SU-DHL-6 (cell line): ENCODE data around the gene PPP1R3A.

ENCODE experiments used
- H2AFZ ChIP-seq: fragments of 200-600 bp; sonication (generic); 2 replicates; pipeline ENCODE4 v1.6.1; 2014; ENCODE audit warnings: low read depth, mild to moderate bottlenecking, moderate library complexity, mixed read lengths, antibody characterized with exemption, low read length; ENCODE audit not compliant: severe bottlenecking
- H3F3A ChIP-seq: fragments of 200-600 bp; shearing (Covaris generic); 2 replicates; pipeline ENCODE4 v1.6.0; 2016; ENCODE audit warnings: antibody characterized with exemption, mild to moderate bottlenecking; ENCODE audit not compliant: insufficient read depth
- H3K27ac ChIP-seq: fragments of 200-600 bp; sonication (generic); 2 replicates; pipeline ENCODE4 v1.5.1; 2016; ENCODE audit warnings: low read depth, mild to moderate bottlenecking, low read length, moderate library complexity, mixed read lengths
- H3K27me3 ChIP-seq: fragments of 200-600 bp; sonication (generic), shearing (Covaris generic); 2 replicates; pipeline ENCODE4 v1.6.0; 2014; ENCODE audit warnings: mild to moderate bottlenecking, low read length
- H3K36me3 ChIP-seq: fragments of 200-600 bp; sonication (generic); 2 replicates; pipeline ENCODE4 v1.6.1; 2014; ENCODE audit warnings: mild to moderate bottlenecking, low read length, mixed read lengths
- H3K4me2 ChIP-seq: fragments of 300-600, 200-600 bp; shearing (Covaris generic), sonication (generic); 2 replicates; pipeline ENCODE4 v1.6.0; 2014; ENCODE audit warnings: low read length, low read depth, mild to moderate bottlenecking; ENCODE audit not compliant: poor library complexity, severe bottlenecking
- H3K4me3 ChIP-seq: fragments of 200-600 bp; sonication (generic); 2 replicates; pipeline ENCODE4 v1.5.1; 2014; ENCODE audit warnings: antibody characterized with exemption, low read length, mild to moderate bottlenecking, mixed read lengths; ENCODE audit not compliant: insufficient read depth, poor library complexity, severe bottlenecking
- H3K79me2 ChIP-seq: fragments of 200-600 bp; sonication (generic); 2 replicates; pipeline ENCODE4 v1.6.1; 2014; ENCODE audit warnings: mild to moderate bottlenecking, low read length, moderate library complexity; ENCODE audit not compliant: insufficient read depth
- H3K9ac ChIP-seq: fragments of 200-600 bp; sonication (generic); 2 replicates; pipeline ENCODE4 v1.7.0; 2014; ENCODE audit warnings: mild to moderate bottlenecking, low read length
- H3K9me2 ChIP-seq: fragments of 200-600 bp; sonication (generic); replicated peaks from 2 replicates; pipeline ENCODE4 v1.6.1; 2014; ENCODE audit warnings: low read length; ENCODE audit not compliant: insufficient read depth
- H3K9me3 ChIP-seq: fragments of 200-600 bp; sonication (generic); 2 replicates; pipeline ENCODE4 v1.6.1; 2014; ENCODE audit warnings: low read length, mixed read lengths; ENCODE audit not compliant: insufficient read depth
- H4K20me1 ChIP-seq: fragments of 200-600 bp; sonication (generic); 2 replicates; pipeline ENCODE4 v1.6.1; 2014; ENCODE audit warnings: low read depth, mild to moderate bottlenecking, antibody characterized with exemption, low read length, moderate library complexity, mixed read lengths
- EZH2phosphoT487 ChIP-seq: fragments of 200-600 bp; sonication (generic), shearing (Covaris generic); conservative IDR thresholded peaks from 2 replicates; pipeline ENCODE4 v1.6.1; 2018; ENCODE audit warnings: mild to moderate bottlenecking, antibody characterized with exemption, low read length, moderate library complexity, mixed read lengths
- TF ChIP-seq, protein P1 (sequence below): fragments of 200-600 bp; sonication (generic); IDR thresholded peaks from one replicate; pipeline ENCODE4 v1.5.1; 2017; ENCODE audit warnings: antibody characterized with exemption, mild to moderate bottlenecking, low read length, moderate library complexity; ENCODE audit not compliant: insufficient read depth, poor library complexity, severe bottlenecking

PPP1R3A gene

DNA sequence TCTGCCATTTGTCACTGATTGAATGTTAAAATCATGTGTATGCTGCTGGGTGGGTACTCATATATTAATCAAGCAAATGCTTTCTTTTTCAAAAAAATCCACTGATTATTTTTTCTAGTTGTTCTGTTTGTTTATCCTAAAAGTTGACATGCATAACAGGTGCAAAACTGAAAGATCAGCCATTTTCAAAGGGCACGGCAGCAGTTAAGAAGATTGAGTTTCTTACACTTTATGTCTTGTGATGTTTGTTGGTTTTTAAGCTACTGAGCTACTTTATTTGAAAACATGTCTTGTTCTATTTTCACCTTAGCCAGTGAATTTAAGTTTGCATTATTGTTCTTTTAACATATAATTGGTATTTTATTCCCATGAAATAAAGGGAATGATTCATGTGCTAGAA lies 45.8 kb downstream of the PPP1R3A start:
- H3K27ac ChIP-seq: no peak overlapping the region
- TF ChIP-seq EZH2phosphoT487: no peak
- TF ChIP-seq, protein P1, sequence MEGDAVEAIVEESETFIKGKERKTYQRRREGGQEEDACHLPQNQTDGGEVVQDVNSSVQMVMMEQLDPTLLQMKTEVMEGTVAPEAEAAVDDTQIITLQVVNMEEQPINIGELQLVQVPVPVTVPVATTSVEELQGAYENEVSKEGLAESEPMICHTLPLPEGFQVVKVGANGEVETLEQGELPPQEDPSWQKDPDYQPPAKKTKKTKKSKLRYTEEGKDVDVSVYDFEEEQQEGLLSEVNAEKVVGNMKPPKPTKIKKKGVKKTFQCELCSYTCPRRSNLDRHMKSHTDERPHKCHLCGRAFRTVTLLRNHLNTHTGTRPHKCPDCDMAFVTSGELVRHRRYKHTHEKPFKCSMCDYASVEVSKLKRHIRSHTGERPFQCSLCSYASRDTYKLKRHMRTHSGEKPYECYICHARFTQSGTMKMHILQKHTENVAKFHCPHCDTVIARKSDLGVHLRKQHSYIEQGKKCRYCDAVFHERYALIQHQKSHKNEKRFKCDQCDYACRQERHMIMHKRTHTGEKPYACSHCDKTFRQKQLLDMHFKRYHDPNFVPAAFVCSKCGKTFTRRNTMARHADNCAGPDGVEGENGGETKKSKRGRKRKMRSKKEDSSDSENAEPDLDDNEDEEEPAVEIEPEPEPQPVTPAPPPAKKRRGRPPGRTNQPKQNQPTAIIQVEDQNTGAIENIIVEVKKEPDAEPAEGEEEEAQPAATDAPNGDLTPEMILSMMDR: no peak
- no peaks in the 10 kb centered on the region for H4K20me1 ChIP-seq
- no peaks in the 10 kb centered on the region for H3F3A ChIP-seq
- H3K79me2 ChIP-seq: no peaks in the 10 kb centered on the region
- H3K9ac ChIP-seq: no peak overlapping the region
- no peak overlapping the region for H3K4me3 ChIP-seq
- no peak overlapping the region for H2AFZ ChIP-seq
- H3K9me2 ChIP-seq: no peaks in the 10 kb centered on the region
- H3K9me3 ChIP-seq: no peaks in the 10 kb centered on the region
- H3K27me3 ChIP-seq: no peaks in the 10 kb centered on the region
- H3K4me2 ChIP-seq: no peak overlapping the region
- no peaks in the 10 kb centered on the region for H3K36me3 ChIP-seq

DNA sequence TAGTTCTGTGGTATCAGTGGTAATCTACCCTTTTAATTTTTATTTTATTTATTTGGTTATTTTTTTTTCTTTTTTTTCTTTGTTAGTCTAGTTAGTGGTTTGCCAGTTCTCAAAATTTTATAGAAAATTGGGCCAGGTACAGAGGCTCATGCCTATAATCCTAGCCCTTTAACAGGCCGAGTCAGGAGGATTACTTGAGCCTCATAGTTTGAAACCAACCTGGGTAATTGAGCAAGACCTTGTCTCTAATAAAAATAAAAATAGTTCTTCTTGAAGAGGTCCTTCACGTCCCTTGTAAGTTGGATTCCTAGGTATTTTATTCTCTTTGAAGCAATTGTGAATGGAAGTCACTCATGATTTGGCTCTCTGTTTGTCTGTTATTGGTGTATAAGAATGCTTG lies 51.5 kb downstream of the PPP1R3A start:
- Histone ChIP-seq H3K4me2 (no peak overlapping the region), H3K9me3 (no peaks in the 10 kb centered on the region), H3K27me3 (no peaks in the 10 kb centered on the region), H4K20me1 (no peaks in the 10 kb centered on the region), H2AFZ (no peak overlapping the region), H3K9me2 (no peaks in the 10 kb centered on the region), H3F3A (no peaks in the 10 kb centered on the region), H3K36me3 (no peaks in the 10 kb centered on the region), H3K9ac (no peak overlapping the region), H3K79me2 (no peaks in the 10 kb centered on the region), H3K27ac (no peak overlapping the region), H3K4me3 (no peak overlapping the region)
- TF ChIP-seq, protein P1: no peak
- no peak for TF ChIP-seq EZH2phosphoT487

DNA sequence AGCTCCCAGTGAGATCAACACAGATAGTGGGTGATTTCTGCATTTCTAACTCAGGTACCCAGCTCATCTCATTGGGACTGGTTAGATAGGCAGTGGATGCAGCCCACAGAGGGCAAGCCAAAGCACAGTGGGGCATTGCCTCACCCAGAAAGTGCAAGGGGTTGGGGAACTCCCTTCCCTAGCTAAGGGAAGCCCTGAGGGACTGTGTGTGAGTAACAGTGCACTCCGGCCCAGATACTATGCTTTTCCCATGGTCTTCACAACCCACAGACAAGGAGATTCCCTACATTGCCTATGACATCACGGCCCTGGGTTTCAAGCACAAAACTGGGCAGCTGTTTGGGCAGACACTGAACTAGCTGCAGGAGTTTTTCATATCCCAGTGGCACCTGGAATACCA lies 62.8 kb downstream of the PPP1R3A start:
- H4K20me1 ChIP-seq: no peaks in the 10 kb centered on the region
- no peaks in the 10 kb centered on the region for H3F3A ChIP-seq
- H3K9ac ChIP-seq: no peak overlapping the region
- no peaks in the 10 kb centered on the region for H3K9me3 ChIP-seq
- H3K27ac ChIP-seq: no peak overlapping the region
- no peak for TF ChIP-seq EZH2phosphoT487
- TF ChIP-seq, protein P1: no peak
- H3K79me2 ChIP-seq: no peaks in the 10 kb centered on the region
- H3K27me3 ChIP-seq: no peaks in the 10 kb centered on the region
- H3K36me3 ChIP-seq: no peaks in the 10 kb centered on the region
- H3K4me2 ChIP-seq: no peak overlapping the region
- no peaks in the 10 kb centered on the region for H3K9me2 ChIP-seq
- H2AFZ ChIP-seq: no peak overlapping the region
- no peak overlapping the region for H3K4me3 ChIP-seq
